T-cell (primary cell): ENCODE results near the gene FITM2. TPM values are rescaled to one million over a fixed set of nuclear protein-coding genes. Genes with fewer than 3 reads are reported as not detected.

Source experiments
- ATAC-seq, 4 experiments: fragments of 200-7000 bp in 3 of 4; fragments of 150-1000 bp in 1 of 4; cut with Tn5 transposase; replicated peaks in 1 of 4; 1 replicate in 3 of 4; 2 replicates in 1 of 4; pipeline ENCODE4 v1.10.0; 2021; ENCODE audit warnings: moderate library complexity in 3 of 4, mild to moderate bottlenecking in 2 of 4, moderate number of reproducible peaks in 1 of 4
- CTCF ChIA-PET, 2 donors: fragments of 300-600 bp; sonication (Branson Sonifier 250); formaldehyde crosslinking; loops; one replicate each; lab custom pipeline; 2022; ENCODE audit warnings: antibody characterized with exemption in 2 of 2; lab: Charles Lee
- POLR2A ChIA-PET, 2 donors: fragments of 300-600 bp; sonication (Branson Sonifier 250); formaldehyde crosslinking; loops; one replicate each; lab custom pipeline; 2022; ENCODE audit warnings: antibody characterized with exemption in 2 of 2; lab: Charles Lee
- DNase-seq, 35 experiments: peaks; one replicate each; pipeline versions ENCODE4 v3.0.0 to v3.0.0-alpha.2; 2013 to 2023
- H3K27ac ChIP-seq: one replicate; pipeline ENCODE4 v1.5.1; 2013; ENCODE audit warnings: low read length
- H3K27me3 ChIP-seq, 2 experiments: replicated peaks in 1 of 2; 1 replicate in 1 of 2; 2 replicates in 1 of 2; pipeline versions ENCODE4 v1.6.1 to v1.7.0; 2013; ENCODE audit warnings: low read length in 1 of 2, mixed read lengths in 1 of 2; ENCODE audit not compliant: control insufficient read depth in 2 of 2, insufficient read depth in 2 of 2; ENCODE audit errors: extremely low read depth in 1 of 2
- H3K36me3 ChIP-seq, 2 donors: 1 replicate in 1 of 2; 2 replicates in 1 of 2; pipeline versions ENCODE4 v1.6.1 to v1.7.0; 2013; ENCODE audit warnings: low read length in 1 of 2; ENCODE audit not compliant: control insufficient read depth in 2 of 2, insufficient read depth in 1 of 2; ENCODE audit errors: extremely low read depth in 1 of 2
- H3K4me1 ChIP-seq, 2 experiments: 1 replicate in 1 of 2; 2 replicates in 1 of 2; pipeline versions ENCODE4 v1.6.1 to v1.7.0; 2013; ENCODE audit warnings: low read length in 2 of 2, mixed read lengths in 1 of 2; ENCODE audit not compliant: insufficient read depth in 2 of 2, control insufficient read depth in 1 of 2; ENCODE audit errors: extremely low read depth in 1 of 2
- H3K4me3 ChIP-seq, 2 donors: 1 replicate in 1 of 2; 2 replicates in 1 of 2; pipeline versions ENCODE4 v1.5.1 to v1.7.0; 2013; ENCODE audit warnings: mild to moderate bottlenecking in 2 of 2, low read length in 1 of 2, moderate library complexity in 1 of 2; ENCODE audit not compliant: control insufficient read depth in 1 of 2; ENCODE audit errors: extremely low read depth in 1 of 2
- H3K9me3 ChIP-seq: 2 replicates; pipeline ENCODE4 v1.7.0; 2013
- H3K27ac Mint-ChIP-seq, 2 donors: one replicate each; pipeline ENCODE4 v1.8.0; 2020 to 2021; ENCODE audit warnings: mild to moderate bottlenecking in 2 of 2, mixed read lengths in 2 of 2
- H3K27me3 Mint-ChIP-seq, 2 donors: one replicate each; pipeline ENCODE4 v1.8.0; 2021 to 2022; ENCODE audit warnings: mixed read lengths in 2 of 2
- H3K36me3 Mint-ChIP-seq: one replicate; pipeline ENCODE4 v1.8.0; 2021; ENCODE audit warnings: mixed read lengths
- H3K4me1 Mint-ChIP-seq, 3 donors: one replicate each; pipeline ENCODE4 v1.8.0; 2020 to 2022; ENCODE audit warnings: mixed read lengths in 3 of 3, mild to moderate bottlenecking in 1 of 3
- H3K4me3 Mint-ChIP-seq, 3 donors: one replicate each; pipeline ENCODE4 v1.8.0; 2020 to 2022; ENCODE audit warnings: mild to moderate bottlenecking in 3 of 3, mixed read lengths in 3 of 3, moderate library complexity in 3 of 3
- H3K9me3 Mint-ChIP-seq, 3 donors: one replicate each; pipeline ENCODE4 v1.8.0; 2020 to 2022; ENCODE audit warnings: mixed read lengths in 3 of 3
- WGBS: methylation state at CpG from one replicate; pipeline ENCODE4 v1.1.5; 2013; ENCODE audit warnings: missing lambda C conversion rate; ENCODE audit not compliant: insufficient coverage; 5-methylcytosine and 5-hydroxymethylcytosine counted together
- total RNA-seq, 35 experiments: library from RNA in 6 of 35; stranded (reverse) in 6 of 35; fragments of 120-200 nt in 1 of 35; gene quantifications; one replicate each; pipeline versions ENCODE4 v1.2.1 to v1.2.4 and lab custom pipeline; 2013 to 2026

Gene FITM2
- total RNA-seq, 5 donors from 2014 or later (not counting 1 experiment from before 2014, with no cell fraction given) = 4.5 to 7.4 (median 6.2) TPM

GRCh38 chr20:44253528-44253927 is 57.5 kb downstream of the FITM2 start:
- Mint-ChIP-seq H3K36me3 (peaks cover 5% of the 10 kb centered on the region), H3K9me3 (no peaks in the 10 kb centered on the region), H3K4me1 (no peaks in the 10 kb centered on the region), H3K27ac (no peak overlapping the region), H3K27me3 (peaks cover 9 to 11% of the 10 kb centered on the region in 2 donors), H3K4me3 (no peak overlapping the region)
- Histone ChIP-seq H3K27ac (no peak overlapping the region), H3K27me3 (peaks cover under 1 to 13% of the 10 kb centered on the region in 2 experiments), H3K36me3 (no peaks in the 10 kb centered on the region), H3K4me3 (no peak overlapping the region), H3K4me1 (no peaks in the 10 kb centered on the region), H3K9me3 (no peaks in the 10 kb centered on the region)
- ChIA-PET POLR2A (interaction anchor here in 1 of 2 donors (0.5 to 0.6 kb wide), 2 partner anchors 29 to 611 kb away, joined by 5 to 8 read pairs; no protein-coding TSS in a partner anchor), CTCF (no interaction called here)
- 67% methylated on average over 1 of the region's 3 CpGs for WGBS
- no peak for DNase-seq
- no peak for ATAC-seq

Other genes with a start within 250 kb of the FITM2 start
- gene JPH2, start 124.0 kb downstream of the FITM2 start, total RNA-seq = under 1 TPM in 3 of 5 donors, not detected in 2; 0.06 to 0.15 (median 0.09) TPM
- gene OSER1, start 100.4 kb downstream of the FITM2 start, total RNA-seq = 10 to 100 TPM; 28.7 to 96.7 (median 35.4) TPM
- gene GDAP1L1, start 63.9 kb downstream of the FITM2 start, total RNA-seq = not detected
- not detected for gene R3HDML, start 25.8 kb upstream of the FITM2 start, total RNA-seq
- under 1 TPM in 3 of 5 donors, not detected in 2; 0.16 to 0.35 (median 0.32) TPM for gene HNF4A, start 44.5 kb upstream of the FITM2 start, total RNA-seq
- 10 to 100 TPM; 14.6 to 19.2 (median 16.8) TPM for gene TTPAL, start 164.7 kb upstream of the FITM2 start, total RNA-seq
- 10 to 100 TPM; 60.5 to 83.0 (median 78.4) TPM for gene SERINC3, start 210.9 kb upstream of the FITM2 start, total RNA-seq